Measurements from ENCODE around the gene UQCC3.

- TF ChIP-seq CTCF (IDR thresholded peaks at IDR 0.05) (no peak), POLR2A (IDR thresholded peaks at IDR 0.05) (no peak), POLR2AphosphoS5 (IDR thresholded peaks at IDR 0.05) (no peak), EP300 (IDR thresholded peaks at IDR 0.05) (no peak)
These were observed 33.9 kb downstream of the UQCC3 start for GRCh38 chr11:62705413-62705812.
